Pancreas (tissue), 10 donors: ENCODE data around the gene KMT5B. TPM values are rescaled to one million over a fixed set of nuclear protein-coding genes. Genes with fewer than 3 reads are reported as not detected.

Experiments used
- ATAC-seq, 4 donors: fragments of 200-7000 bp; cut with Tn5 transposase; one replicate each; pipeline versions ENCODE4 v1.8.0 to v1.9.1; 2020; ENCODE audit warnings: mild to moderate bottlenecking in 4 of 4, moderate library complexity in 4 of 4
- DNase-seq, 6 donors: peaks; one replicate each; pipeline ENCODE4 v3.0.0-alpha.2; 2020
- FAIRE-seq: peaks from 2 replicates; lab custom pipeline; 2012; peaks lifted over from hg19 to GRCh38; lab: Jason Lieb, UNC
- H3K27ac ChIP-seq, 4 donors: fragments of 200-600 bp; sonication (generic); 1 replicate in 3 of 4; 2 replicates in 1 of 4; pipeline versions ENCODE4 v1.5.0 to v1.8.0; 2020
- H3K27me3 ChIP-seq, 4 donors: fragments of 200-600 bp; one replicate each; pipeline ENCODE4 v1.8.0; 2021
- H3K36me3 ChIP-seq, 3 donors: fragments of 200-600 bp; sonication (generic) in 1 of 3; one replicate each; pipeline versions ENCODE4 v1.5.0 to v1.8.0; 2020 to 2021
- H3K4me1 ChIP-seq, 3 donors: fragments of 200-600 bp; one replicate each; pipeline ENCODE4 v1.8.0; 2021
- H3K4me3 ChIP-seq, 4 donors: fragments of 200-600 bp; sonication (generic) in 2 of 4; one replicate each; pipeline versions ENCODE4 v1.5.0 to v1.8.0; 2020 to 2021
- H3K9me3 ChIP-seq, 4 donors: fragments of 200-600 bp; one replicate each; pipeline ENCODE4 v1.8.0; 2021
- CTCF ChIP-seq, 4 donors: fragments of 200-600 bp; sonication (generic) in 3 of 4; IDR thresholded peaks; one replicate each; pipeline versions ENCODE4 v1.5.0 to v1.8.0; 2021; ENCODE audit warnings: antibody characterized with exemption in 4 of 4
- WGBS, 2 donors: extraction: QIAGEN DNeasy Blood & Tissue Kit; methylation state at CpG; one replicate each; pipeline ENCODE4 v1.1.7; 2013; 5-methylcytosine and 5-hydroxymethylcytosine counted together
- intact Hi-C, 3 donors: fragments of 100-400 bp; cut with DNase I; formaldehyde crosslinking; loops; one replicate each; pipeline versions ENCODE4 v1.11.1 to v1.14.2; 2022
- polyA plus RNA-seq, 2 donors: library from polyadenylated mRNA; stranded (reverse); fragments of 200-250 nt; gene quantifications; one replicate each; pipeline ENCODE4 v1.2.3, GENCODE V29; 2013
- total RNA-seq, 6 donors: library from RNA; stranded (reverse); fragmentation: NEBNext Ultra II Directional in 4 of 6; extraction: Animal tissue kit (Norgen Biotek cat#: 25700) in 4 of 6; gene quantifications; one replicate each; pipeline versions ENCODE4 v1.2.1 to v1.2.4, GENCODE V29; 2021 to 2023
- donor health status: healthy with polysubstance abuse.
- donor health status: DM: no; HTN: no; CAD: no; lungs with moderate emphysema.
- donor health status: DM: no; HTN: no; CAD: no.
- donor health status: control.
- donor health status: control.
- donor health status: Bipolar disorder and iron deficiency.
- donor health status: DM: yes; HTN: yes; CAD: no.
- donor health status: DM: no; HTN: no; CAD: no.
- donor health status: DM: no; HTN: no; CAD: no.
- donor health status: DM: yes; HTN: yes; CAD: no.

Gene KMT5B
- total and polyA plus RNA-seq, 8 donors, result 12.8 to 30.8 (median 22.6) TPM

DNA sequence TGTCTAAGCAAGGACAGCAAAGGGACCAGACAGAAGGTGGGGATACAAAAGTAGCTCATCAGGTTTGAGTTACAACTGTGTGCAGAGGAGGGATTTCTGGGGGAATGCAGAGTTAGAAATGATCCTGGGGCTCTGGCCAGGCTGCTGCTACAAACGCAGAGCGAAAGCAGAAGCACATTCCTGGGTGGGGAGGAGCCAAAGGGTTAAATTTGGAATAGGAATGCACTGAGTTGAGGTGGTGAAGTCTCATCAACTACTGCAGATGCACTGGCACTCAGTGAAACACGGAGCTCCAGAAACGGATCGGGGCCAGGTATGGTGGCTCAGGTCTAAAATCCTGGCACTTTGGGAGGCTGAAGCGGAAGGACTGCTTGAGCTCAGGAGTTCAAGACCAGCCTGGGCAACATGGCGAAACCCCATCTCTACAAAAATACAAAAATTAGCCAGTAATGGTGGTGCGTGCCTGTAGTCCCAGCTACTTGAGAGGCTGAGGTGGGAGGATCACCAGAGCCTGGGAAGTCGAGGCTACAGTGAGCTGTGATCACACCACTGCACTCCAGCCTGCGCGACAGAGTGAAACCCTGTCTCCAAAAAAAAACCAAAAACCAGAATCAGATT is 95.1 kb downstream of the KMT5B start:
- Histone ChIP-seq H3K27ac (peak overlapping the region in 3 of 4 donors; percentile 22 to 100 (median 99)), H3K4me1 (peaks cover 15 to 48% (median 21%) of the 10 kb centered on the region in 3 donors), H3K36me3 (no peaks in the 10 kb centered on the region), H3K27me3 (no peaks in the 10 kb centered on the region), H3K4me3 (no peak overlapping the region), H3K9me3 (no peaks in the 10 kb centered on the region)
- ATAC-seq (no peak), FAIRE-seq (no peak), DNase-seq (no peak)
- WGBS, 2 donors, result 77 to 80% methylated on average over 11 of the region's 11 CpGs
- intact Hi-C loops, result no loop called here
- TF ChIP-seq CTCF (IDR thresholded peaks at IDR 0.05), result no peak

- no peak for ATAC-seq
- H3K9me3 ChIP-seq, result no peaks in the 10 kb centered on the region
- DNase-seq, result no peak
- FAIRE-seq, result no peak
- no peaks in the 10 kb centered on the region for H3K27me3 ChIP-seq
- TF ChIP-seq CTCF (IDR thresholded peaks at IDR 0.05), result no peak
- 29 to 34% methylated on average over 3 of the region's 3 CpGs for WGBS, 2 donors
- H3K27ac ChIP-seq, result peak overlapping the region in 1 of 4 donors; percentile 22
- intact Hi-C loops, result no loop called here
- no peak overlapping the region for H3K4me3 ChIP-seq
- H3K36me3 ChIP-seq, result no peaks in the 10 kb centered on the region
- H3K4me1 ChIP-seq, result peaks cover 15 to 41% (median 15%) of the 10 kb centered on the region in 3 donors
These were observed 96.1 kb downstream of the KMT5B start for GRCh38 chr11:68116974-68117373.

- Histone ChIP-seq H3K9me3 (no peaks in the 10 kb centered on the region), H3K27ac (no peak overlapping the region), H3K4me1 (peaks cover 13 to 39% (median 15%) of the 10 kb centered on the region in 3 donors), H3K27me3 (no peaks in the 10 kb centered on the region), H3K4me3 (no peak overlapping the region), H3K36me3 (no peaks in the 10 kb centered on the region)
- 87% methylated on average over 7 of the region's 7 CpGs for WGBS, 2 donors
- ATAC-seq (no peak), FAIRE-seq (no peak), DNase-seq (no peak)
- intact Hi-C loops, result no loop called here
- TF ChIP-seq CTCF (IDR thresholded peaks at IDR 0.05), result no peak
These were observed 97.0 kb downstream of the KMT5B start for GRCh38 chr11:68116126-68116525.

- H3K36me3 ChIP-seq, result no peaks in the 10 kb centered on the region
- no peak overlapping the region for H3K27ac ChIP-seq
- peak in 1 of 4 donors; percentile 13 for ATAC-seq
- intact Hi-C loops, result no loop called here
- DNase-seq, result peak in 1 of 6 donors; percentile 2
- TF ChIP-seq CTCF (IDR thresholded peaks at IDR 0.05), result no peak
- FAIRE-seq, result no peak
- no peaks in the 10 kb centered on the region for H3K27me3 ChIP-seq
- peaks cover 13 to 39% (median 15%) of the 10 kb centered on the region in 3 donors for H3K4me1 ChIP-seq
- 81 to 82% methylated on average over 1 of the region's 1 CpG for WGBS, 2 donors
- no peaks in the 10 kb centered on the region for H3K9me3 ChIP-seq
- no peak overlapping the region for H3K4me3 ChIP-seq
These were observed 97.8 kb downstream of the KMT5B start for GRCh38 chr11:68115285-68115684.

DNA sequence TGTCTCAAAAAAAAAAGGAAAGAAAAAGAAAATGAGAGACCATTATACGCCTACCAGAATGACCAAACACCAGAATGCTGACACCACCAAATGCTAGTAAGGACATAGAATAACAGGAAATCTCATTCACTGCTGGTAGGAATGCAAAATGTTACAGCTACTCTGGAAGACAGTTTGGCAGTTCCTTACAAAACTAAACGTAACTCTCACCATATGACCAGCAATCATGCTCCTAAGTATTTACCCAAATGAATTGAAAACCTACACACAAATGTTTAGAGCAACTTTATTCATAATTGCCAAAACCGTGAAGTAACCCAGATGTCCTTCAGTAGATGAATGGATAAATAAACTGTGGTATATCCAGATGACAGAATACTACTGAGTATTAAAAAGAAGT is 99.1 kb downstream of the KMT5B start:
- TF ChIP-seq CTCF (IDR thresholded peaks at IDR 0.05), result no peak
- intact Hi-C loops, result no loop called here
- ATAC-seq (peak in 3 of 4 donors; percentile 20 to 57 (median 40)), DNase-seq (peak in 1 of 6 donors; percentile 5), FAIRE-seq (no peak)
- no peaks in the 10 kb centered on the region for H3K36me3 ChIP-seq
- H3K4me3 ChIP-seq, result no peak overlapping the region
- WGBS, 2 donors, result 39 to 46% methylated on average over 3 of the region's 3 CpGs
- no peaks in the 10 kb centered on the region for H3K9me3 ChIP-seq
- H3K27ac ChIP-seq, result peak overlapping the region in 2 of 4 donors; percentile 2 to 28
- H3K4me1 ChIP-seq, result peaks cover 13 to 35% (median 14%) of the 10 kb centered on the region in 3 donors
- H3K27me3 ChIP-seq, result no peaks in the 10 kb centered on the region
